GM12873 (cell line): Measurements from ENCODE around the gene FXYD6.

Experiments
- TF ChIP-seq, protein P1 (sequence below): IDR thresholded peaks from 2 replicates; pipeline ENCODE4 v1.5.1; 2012; ENCODE audit warnings: low read depth, mild to moderate bottlenecking, moderate library complexity, low read length, control low read depth; ENCODE audit not compliant: insufficient read depth; ENCODE audit errors: missing control alignments

Gene FXYD6

GRCh38 chr11:117814766-117815261 lies 61.6 kb downstream of the FXYD6 start:
- TF ChIP-seq, protein P1, sequence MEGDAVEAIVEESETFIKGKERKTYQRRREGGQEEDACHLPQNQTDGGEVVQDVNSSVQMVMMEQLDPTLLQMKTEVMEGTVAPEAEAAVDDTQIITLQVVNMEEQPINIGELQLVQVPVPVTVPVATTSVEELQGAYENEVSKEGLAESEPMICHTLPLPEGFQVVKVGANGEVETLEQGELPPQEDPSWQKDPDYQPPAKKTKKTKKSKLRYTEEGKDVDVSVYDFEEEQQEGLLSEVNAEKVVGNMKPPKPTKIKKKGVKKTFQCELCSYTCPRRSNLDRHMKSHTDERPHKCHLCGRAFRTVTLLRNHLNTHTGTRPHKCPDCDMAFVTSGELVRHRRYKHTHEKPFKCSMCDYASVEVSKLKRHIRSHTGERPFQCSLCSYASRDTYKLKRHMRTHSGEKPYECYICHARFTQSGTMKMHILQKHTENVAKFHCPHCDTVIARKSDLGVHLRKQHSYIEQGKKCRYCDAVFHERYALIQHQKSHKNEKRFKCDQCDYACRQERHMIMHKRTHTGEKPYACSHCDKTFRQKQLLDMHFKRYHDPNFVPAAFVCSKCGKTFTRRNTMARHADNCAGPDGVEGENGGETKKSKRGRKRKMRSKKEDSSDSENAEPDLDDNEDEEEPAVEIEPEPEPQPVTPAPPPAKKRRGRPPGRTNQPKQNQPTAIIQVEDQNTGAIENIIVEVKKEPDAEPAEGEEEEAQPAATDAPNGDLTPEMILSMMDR = no peak

DNA sequence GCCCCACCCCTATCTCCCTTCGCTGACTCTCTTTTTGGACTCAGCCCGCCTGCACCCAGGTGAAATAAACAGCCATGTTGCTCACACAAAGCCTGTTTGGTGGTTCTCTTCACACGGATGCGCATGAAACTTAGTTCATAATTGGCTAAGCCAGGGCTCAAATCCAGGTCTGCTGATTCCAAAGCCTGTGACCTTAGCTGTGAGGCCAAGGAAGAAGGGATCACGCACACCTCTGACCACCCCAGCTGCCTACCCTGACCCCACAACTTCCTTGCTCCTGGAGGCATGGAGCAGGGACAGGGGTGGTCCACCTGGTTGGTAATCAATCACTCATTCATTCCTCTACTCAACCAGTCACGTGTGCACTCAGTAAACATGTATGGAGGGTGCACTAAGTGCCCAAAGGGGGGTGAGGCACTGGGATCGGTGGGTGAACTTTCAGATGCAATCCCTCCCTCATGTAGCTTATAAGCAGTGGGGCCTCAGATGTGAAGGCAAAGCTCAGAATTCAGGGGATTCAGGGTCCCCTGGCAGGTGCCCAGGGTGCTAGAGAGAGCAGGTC lies 62.2 kb downstream of the FXYD6 start:
- TF ChIP-seq, protein P1 = no peak

GRCh38 chr11:117809236-117810055 lies 67.0 kb downstream of the FXYD6 start:
- TF ChIP-seq, protein P1 = peak; percentile 37

DNA sequence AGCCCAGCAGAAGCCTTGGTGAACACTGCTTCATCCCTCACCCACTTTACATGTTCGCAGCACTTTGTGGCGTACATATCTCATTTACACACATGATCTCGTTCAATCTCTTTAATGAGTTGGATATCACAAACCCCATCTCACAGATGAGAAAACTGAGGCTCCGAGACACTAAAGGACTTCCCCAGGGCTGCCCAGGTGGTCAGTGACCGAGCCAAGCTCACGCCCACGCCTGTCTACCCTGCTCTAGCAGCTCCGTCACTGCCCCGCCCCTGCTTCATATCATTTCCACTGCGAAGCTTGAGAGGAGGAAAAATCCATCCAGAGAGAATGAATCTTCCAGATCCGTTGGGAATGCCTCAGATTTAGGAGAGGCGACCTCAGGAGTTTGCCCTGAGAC lies 67.7 kb downstream of the FXYD6 start:
- TF ChIP-seq, protein P1 = no peak

DNA sequence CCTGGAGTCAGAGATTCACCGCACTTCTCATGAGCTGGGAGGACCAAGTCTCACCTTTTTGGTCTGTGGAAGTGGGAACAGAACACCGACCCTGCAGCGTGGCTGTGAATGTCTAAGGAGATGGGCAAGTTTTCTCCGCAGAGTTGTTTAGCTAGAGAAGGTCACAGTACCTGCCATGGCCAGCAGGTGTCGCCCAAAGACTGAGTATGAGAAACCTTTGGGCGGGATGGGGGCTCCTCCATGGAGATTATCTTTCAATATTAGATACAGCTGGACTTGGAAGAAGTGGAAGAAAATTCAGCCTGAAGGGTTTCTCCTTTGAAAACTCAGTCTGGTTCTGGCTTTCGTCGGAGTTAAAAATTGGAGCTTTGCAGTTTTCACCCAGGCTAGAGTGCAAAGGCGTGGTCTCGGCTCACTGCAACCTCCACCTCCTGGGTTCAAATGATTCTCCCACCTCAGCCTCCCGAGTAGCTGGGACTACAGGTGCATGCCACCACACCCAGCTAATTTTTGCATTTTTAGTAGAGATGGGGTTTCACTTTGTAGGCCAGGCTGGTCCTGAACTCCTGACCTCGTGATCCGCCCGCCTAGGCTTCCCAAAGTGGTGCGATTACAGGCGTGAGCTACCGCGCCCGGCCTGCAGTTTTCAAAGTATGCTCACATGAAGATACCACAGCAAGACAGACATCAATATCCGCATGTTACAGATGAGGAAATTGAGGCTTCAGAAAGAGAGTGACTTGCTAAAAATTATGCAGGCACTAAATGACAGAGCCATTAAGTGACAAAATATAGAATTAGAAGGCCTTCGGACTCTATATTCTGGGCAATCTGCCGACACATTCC lies 68.8 kb downstream of the FXYD6 start:
- TF ChIP-seq, protein P1 = peak; percentile 92

- TF ChIP-seq, protein P1 = no peak
Observed at GRCh38 chr11:117806846-117807245, 69.6 kb downstream of the FXYD6 start.

GRCh38 chr11:117805045-117805444 lies 71.4 kb downstream of the FXYD6 start:
- TF ChIP-seq, protein P1 = no peak
